Testis (tissue), 2 donors: ENCODE data around the gene LGI1.

Experiments
- CTCF ChIP-seq, 3 experiments: fragments of 450-650 bp in 2 of 3; fragments of 200-600 bp in 1 of 3; sonication (generic) in 1 of 3; IDR thresholded peaks; one replicate each; pipeline ENCODE4 v1.5.1; 2016 to 2019; ENCODE audit warnings: antibody characterized with exemption in 3 of 3, mild to moderate bottlenecking in 2 of 3, moderate library complexity in 1 of 3
- POLR2A ChIP-seq: fragments of 450-650 bp; IDR thresholded peaks from one replicate; pipeline ENCODE4 v1.6.1; 2017; ENCODE audit warnings: antibody characterized with exemption, mild to moderate bottlenecking, moderate library complexity

DNA sequence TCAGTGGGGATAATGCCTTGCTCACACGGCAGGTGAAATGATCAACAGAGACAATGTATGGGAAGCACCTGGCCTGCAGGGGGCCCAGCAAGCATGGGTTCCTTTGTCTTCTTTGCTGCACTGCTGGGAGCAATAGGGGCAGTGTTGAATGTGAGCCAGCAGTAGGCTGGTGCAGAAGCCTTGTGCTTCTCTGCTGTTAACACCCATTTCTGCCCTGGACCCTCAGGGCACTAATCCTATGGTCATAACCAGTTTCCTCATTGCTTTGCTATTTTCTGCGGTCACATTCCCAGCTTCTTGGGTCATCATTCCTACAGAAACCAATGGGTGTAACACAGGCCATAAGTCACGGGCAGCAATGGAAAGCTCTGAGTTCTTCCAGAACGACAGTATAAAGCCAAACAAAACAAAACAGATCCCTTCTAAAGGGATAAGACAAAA is 10.9 kb upstream of the LGI1 start:
- TF ChIP-seq CTCF (IDR thresholded peaks at IDR 0.05) (no peak), POLR2A (no peak)
